GM18498 (cell line): ENCODE results near the gene SFI1.
"Not testable (repeated sequence)": the region's sequence is repeated elsewhere in the genome, so short reads cannot be mapped to it uniquely, and the experiment has no call there.

Experiments used
- ATAC-seq: cut with Tn5 transposase; IDR thresholded peaks from one replicate; pipeline ENCODE4 v1.9.1; 2021; ENCODE audit warnings: mild to moderate bottlenecking, moderate library complexity; ENCODE audit not compliant: unreplicated experiment

SFI1 gene

GRCh38 chr22:31496007-31496734 lies at the start of gene SFI1:
Gene SFI1, plus strand, starts transcription at chr22:31496536. Its CDS starts 11,749 bp downstream, at chr22:31508285.
- ATAC-seq, result peak; percentile 79

GRCh38 chr22:31446767-31447166 lies 49.6 kb upstream of the SFI1 start:
- no peak for ATAC-seq

GRCh38 chr22:31447337-31447736 lies 49.0 kb upstream of the SFI1 start:
- ATAC-seq, result no peak

- ATAC-seq, result no peak
Observed at GRCh38 chr22:31448382-31448781, 48.0 kb upstream of the SFI1 start.

- ATAC-seq, result no peak
Observed at GRCh38 chr22:31449506-31449905, 46.8 kb upstream of the SFI1 start.

GRCh38 chr22:31451709-31452571 lies 44.4 kb upstream of the SFI1 start:
- ATAC-seq, result no peak

GRCh38 chr22:31461699-31462098 lies 34.6 kb upstream of the SFI1 start:
- no peak for ATAC-seq

- ATAC-seq, result no peak
Observed at GRCh38 chr22:31465307-31465706, 31.0 kb upstream of the SFI1 start.

- no peak for ATAC-seq
Observed at GRCh38 chr22:31474743-31475142, 21.6 kb upstream of the SFI1 start.

GRCh38 chr22:31475800-31476199 lies 20.5 kb upstream of the SFI1 start:
- no peak for ATAC-seq

- peak; percentile 75 for ATAC-seq
Observed at GRCh38 chr22:31477329-31477728, 19.0 kb upstream of the SFI1 start.

- ATAC-seq, result no peak
Observed at GRCh38 chr22:31481129-31481528, 15.2 kb upstream of the SFI1 start.

GRCh38 chr22:31482470-31482869 lies 13.9 kb upstream of the SFI1 start:
- ATAC-seq, result not testable (repeated sequence)

GRCh38 chr22:31486369-31486768 lies 10.0 kb upstream of the SFI1 start:
- ATAC-seq, result not testable (repeated sequence)

GRCh38 chr22:31486951-31487350 lies 9.4 kb upstream of the SFI1 start:
- ATAC-seq, result no peak

- no peak for ATAC-seq
Observed at GRCh38 chr22:31488346-31488883, 7.9 kb upstream of the SFI1 start.

- peak; percentile 9 for ATAC-seq
Observed at GRCh38 chr22:31488988-31489617, 7.2 kb upstream of the SFI1 start.

- peak; percentile 54 for ATAC-seq
Observed at GRCh38 chr22:31489632-31490495, 6.5 kb upstream of the SFI1 start, which contains the start of gene EIF4ENIF1. Gene EIF4ENIF1, minus strand, starts transcription at chr22:31489842. Its CDS starts 1,124 bp downstream, at chr22:31488718.

GRCh38 chr22:31490496-31490925 lies 5.8 kb upstream of the SFI1 start:
- peak; percentile 57 for ATAC-seq
